Measurements from ENCODE around the gene ZNF516.

The ZNF516 gene

GRCh38 chr18:76468345-76469304 is 26.4 kb downstream of the ZNF516 start:
- no peak for DNase-seq (ENCODE audit: low read depth)

- DNase-seq (ENCODE audit: low read depth), result no peak
Measured at GRCh38 chr18:76467371-76468190, 27.5 kb downstream of the ZNF516 start.

DNA sequence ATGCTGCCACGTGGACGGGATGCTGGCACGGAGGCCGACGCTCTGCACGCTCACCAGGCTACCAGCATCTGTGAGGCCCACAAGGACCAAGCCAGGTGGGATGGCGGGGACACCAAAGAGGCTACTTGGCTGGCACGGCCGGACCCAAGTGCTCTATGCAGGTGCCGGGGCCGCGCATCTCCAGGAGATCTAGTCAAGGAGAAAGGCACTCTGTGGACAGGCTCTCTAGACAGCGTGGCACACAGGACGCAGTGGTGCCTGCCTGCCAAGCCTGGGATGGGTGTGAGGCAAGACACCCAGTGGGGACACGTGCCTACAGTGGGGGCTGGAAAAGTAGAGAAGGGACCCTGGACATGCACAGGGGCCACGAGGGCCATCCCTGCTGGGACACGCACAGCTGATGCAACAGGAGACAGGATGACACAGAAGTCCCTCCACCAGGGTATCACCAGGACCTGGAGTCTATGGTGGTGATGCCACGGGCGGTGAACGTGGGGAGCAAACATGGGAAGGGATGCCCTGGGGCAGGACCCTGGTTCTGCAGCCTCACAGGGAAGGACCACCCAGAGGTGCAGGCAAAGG is 28.5 kb downstream of the ZNF516 start:
- DNase-seq (ENCODE audit: low read depth), result no peak

DNA sequence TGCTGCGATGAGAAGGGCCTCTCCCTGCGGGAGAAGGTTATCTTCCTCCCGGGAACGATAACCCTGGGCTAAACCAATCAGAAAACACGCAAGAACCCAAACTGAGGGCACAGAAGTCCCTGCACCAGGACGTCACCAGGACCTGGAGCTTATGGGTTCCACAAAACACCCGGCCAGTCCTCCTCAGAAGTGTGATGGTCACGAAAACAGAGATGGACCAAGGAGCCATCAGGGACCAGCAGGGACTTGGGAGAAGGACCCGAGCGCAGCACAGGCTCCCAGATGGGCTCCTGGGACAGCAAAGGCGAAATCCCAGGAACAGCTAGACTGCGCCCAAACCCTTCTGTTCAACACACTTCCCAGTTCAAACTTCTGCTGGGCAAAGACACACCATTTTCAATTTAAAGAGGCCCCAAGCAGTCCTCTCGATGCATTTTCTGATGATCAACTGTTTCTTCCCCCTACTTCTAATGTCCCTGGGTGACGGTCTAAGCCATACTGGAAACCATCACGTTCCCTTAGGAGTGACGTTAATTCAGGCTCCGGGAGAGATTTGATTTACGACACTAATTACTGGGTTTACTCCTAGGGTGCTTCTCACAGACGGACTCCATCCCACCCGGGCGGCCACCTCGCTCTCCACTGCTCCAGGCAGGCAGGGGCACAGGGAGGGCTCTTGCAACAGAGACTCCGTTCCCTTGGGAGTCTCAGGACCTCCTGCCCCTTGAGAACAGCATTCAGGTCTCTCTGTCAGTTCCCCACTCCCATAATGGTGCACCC is 29.2 kb downstream of the ZNF516 start:
- no peak for DNase-seq (ENCODE audit: low read depth)

DNA sequence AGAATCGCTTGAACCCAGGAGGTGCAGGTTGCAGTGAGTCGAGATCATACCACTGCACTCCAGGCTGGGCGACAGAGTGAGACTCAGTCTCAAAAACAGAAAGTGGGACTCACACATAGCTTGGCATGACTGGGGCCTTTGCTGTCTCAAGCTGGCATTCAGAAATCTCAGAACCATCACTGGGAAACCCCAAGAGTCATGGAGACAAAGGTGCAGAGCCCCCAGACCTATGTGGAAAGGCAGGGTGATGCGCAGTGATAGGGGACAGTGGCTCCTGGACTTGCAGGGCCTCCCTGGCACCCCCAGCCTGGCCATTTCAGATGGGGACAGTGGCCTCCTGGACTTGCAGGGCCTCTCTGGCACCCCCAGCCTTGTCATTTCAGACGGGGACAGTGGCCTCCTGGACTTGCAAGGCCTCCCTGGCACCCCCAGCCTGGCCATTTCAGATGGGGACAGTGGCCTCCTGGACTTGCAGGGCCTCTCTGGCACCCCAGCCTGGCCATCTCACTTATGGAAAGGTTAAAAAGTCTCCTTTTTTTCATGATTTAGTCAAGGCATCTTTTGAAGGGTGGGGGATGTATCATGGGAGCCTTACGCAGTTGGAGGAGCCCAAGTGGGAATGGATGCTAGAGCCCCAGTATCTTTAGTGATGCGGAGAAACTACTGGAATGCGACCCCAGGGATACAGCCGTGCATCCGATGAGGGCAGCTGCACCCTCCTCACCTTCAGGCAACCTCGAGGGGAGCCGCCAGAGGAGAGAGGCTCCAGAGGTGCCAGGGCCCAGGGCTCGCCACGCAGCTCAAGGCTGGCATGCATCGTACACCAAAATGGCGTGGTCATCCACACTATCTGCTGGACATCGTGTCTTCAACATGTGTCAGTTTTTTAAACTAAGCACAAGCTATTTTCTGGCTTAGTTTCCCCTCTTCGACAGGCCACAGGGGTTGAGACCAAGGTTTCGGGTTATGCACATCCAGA is 30.5 kb downstream of the ZNF516 start:
- no peak for DNase-seq (ENCODE audit: low read depth)

DNA sequence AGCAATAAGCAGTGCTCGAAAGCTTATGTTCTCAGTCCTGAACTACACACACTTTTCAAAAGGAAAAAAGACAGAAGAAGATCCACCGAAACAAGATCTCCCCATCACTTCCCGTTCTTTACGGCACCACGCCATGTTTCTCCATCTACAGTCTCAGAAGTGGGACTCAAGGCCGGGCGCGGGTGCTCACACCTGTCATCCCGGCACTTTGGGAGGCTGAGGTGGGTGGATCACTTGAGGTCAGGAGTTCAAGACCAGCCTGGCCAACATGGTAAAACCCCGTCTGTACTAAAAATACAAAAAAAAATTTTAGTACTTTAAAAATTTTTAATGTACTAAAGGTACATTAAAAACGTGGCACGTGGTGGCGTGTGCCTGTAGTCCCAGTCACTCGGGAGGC is 31.2 kb downstream of the ZNF516 start:
- no peak for DNase-seq (ENCODE audit: low read depth)

GRCh38 chr18:76463358-76463757 is 31.7 kb downstream of the ZNF516 start:
- no peak for DNase-seq (ENCODE audit: low read depth)

DNA sequence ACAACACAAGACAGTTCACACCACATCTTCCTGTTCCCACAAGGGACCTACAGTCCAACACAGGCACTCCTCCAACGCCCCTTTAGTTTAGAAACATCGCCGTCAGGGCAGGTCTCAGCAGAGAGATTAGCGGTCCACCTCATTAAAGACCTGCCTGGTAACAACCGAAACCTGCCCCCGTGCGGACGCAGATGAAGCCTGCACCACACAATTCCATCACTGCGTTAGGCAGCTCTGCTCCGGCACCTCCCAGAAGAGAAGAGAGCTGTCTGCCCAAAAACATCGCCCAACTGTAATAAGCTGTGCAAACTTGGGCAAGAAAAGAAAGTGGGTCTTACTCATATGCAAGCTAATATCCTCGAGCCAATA is 32.7 kb downstream of the ZNF516 start:
- no peak for DNase-seq (ENCODE audit: low read depth)

GRCh38 chr18:76461692-76462325 is 33.2 kb downstream of the ZNF516 start:
- DNase-seq (ENCODE audit: low read depth), result no peak

GRCh38 chr18:76461148-76461547 is 33.9 kb downstream of the ZNF516 start:
- no peak for DNase-seq (ENCODE audit: low read depth)

DNA sequence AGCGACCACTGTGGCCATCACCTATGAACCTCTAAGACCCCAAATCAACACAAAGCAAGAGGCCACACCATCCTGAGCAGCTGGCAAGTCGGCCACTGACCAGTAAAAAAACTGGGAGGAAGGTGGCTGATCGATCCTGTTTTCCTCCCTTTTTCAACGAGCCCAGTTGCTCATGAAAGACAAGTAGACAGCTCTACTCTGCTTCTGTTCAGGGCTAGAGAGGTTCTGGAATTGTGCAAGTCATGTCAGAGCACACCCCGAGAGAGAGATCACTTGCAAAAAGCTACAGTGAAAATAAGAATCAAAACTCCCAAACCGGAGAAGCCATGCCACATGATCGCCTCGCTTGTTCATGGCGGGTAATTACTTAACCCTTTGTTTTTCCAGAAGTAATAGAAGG is 34.6 kb downstream of the ZNF516 start:
- no peak for DNase-seq (ENCODE audit: low read depth)

DNA sequence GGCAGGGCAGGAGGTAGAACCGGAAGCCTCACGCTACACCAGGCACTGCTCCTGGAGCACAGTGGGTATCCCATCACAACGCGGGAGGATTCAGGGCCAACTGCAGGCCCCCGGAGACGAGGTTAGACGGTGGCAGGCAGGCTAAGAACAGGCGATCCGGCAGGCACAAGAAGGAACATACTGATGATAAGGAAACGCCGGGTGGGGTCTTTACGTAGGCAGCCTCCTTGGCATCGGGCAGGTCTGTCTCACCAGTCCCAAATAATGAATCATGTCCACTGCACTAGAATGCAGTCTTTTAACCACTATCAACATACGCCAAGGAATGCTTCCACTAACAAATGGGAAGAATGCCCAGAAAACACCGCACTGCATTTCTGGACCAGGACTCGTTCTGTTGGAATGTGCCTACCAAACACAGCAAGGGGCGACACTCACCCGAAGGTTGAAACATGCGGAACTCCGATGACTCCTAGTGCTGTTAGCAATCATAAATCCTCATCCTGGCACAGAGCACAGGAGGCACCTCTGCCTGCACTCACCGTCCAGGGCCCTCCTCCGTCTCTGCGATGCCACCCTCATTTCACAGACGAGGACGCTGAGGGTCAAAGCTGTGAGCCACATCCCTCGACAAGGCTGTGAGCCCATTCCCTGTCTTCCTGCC is 35.2 kb downstream of the ZNF516 start:
- peak; percentile 99 for DNase-seq (ENCODE audit: low read depth)

- DNase-seq (ENCODE audit: low read depth), result no peak
Measured at GRCh38 chr18:76459312-76459686, 35.7 kb downstream of the ZNF516 start.

- no peak for DNase-seq (ENCODE audit: low read depth)
Measured at GRCh38 chr18:76458522-76459311, 36.3 kb downstream of the ZNF516 start.

DNA sequence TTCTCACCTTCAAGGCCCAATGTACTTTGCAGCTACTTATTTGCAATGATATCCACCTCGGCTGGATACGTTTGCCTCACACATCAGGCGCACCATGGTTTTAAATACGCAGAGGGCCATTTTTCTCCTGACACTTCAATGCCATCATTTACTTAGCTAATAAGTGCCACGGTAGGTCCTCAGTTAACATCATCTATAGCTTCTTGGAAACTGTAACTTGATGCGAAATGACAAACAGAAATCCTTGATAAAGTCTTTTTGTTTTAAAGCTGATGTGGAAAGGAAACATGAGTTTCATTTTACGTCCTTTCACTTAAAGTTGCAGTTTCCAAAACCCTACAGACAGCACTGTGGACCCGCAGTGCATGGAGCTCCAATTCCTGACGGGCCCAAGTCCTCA is 37.1 kb downstream of the ZNF516 start:
- no peak for DNase-seq (ENCODE audit: low read depth)

GRCh38 chr18:76457475-76457874 is 37.6 kb downstream of the ZNF516 start:
- no peak for DNase-seq (ENCODE audit: low read depth)

DNA sequence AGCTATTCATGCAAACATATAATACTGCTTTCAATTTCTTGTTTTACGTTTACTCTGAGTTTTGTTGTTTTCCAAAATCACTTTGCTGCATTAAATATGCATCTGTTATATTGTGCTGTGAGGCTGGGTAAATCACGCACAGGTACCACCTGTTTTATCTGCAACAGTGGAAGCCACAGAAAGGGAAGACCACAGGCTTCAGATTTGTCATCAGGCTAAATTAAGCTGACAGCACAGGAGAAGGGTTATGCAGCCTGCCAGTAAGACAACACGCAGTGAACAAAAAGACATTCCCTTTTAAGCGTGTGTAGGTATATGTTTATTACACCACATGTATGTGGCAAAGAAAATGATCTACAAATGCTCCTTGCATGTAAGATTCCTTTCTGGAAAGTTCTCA is 38.2 kb downstream of the ZNF516 start:
- no peak for DNase-seq (ENCODE audit: low read depth)

- DNase-seq (ENCODE audit: low read depth), result no peak
Measured at GRCh38 chr18:76456018-76456750, 38.9 kb downstream of the ZNF516 start.
